Stimulated activated CD4-positive, alpha-beta T cell treated with anti-CD3 and anti-CD28 coated beads, Interleukin-1b, Interleukin-23, amount 100 ng/mL, for 48 hours (primary cell): ENCODE measurements around the gene ADAMTS18.

Experiments used
- DNase-seq: peaks from one replicate; pipeline ENCODE4 v3.0.0-alpha.2; 2020

The ADAMTS18 gene

DNA sequence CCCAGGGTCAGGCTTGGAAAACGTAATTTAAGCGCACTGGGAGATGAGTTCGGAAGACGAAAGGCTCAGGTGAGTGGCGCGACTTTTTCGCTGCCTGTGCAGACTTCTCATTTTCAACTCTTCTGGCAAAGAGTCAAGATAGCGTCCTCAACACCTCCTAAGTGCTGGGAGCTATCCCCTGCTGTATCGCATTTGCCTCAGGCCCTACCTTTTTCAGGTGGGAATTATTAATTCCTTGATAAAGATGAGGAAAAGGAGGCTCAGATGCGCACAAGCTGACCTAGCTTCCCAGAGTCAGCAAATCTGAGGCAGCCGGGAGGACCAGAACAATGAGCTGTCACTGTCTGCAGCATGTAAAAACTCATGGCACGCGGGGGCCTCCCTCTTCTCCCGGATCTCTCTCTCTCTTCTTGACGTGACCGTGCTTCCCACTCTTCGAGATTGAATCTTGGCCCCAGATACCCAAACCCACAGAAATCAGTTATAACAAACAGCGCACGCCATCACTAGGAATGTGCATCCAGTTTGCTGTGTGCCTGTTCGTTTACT, 512 bp upstream of the ADAMTS18 start:
- DNase-seq: no peak

DNA sequence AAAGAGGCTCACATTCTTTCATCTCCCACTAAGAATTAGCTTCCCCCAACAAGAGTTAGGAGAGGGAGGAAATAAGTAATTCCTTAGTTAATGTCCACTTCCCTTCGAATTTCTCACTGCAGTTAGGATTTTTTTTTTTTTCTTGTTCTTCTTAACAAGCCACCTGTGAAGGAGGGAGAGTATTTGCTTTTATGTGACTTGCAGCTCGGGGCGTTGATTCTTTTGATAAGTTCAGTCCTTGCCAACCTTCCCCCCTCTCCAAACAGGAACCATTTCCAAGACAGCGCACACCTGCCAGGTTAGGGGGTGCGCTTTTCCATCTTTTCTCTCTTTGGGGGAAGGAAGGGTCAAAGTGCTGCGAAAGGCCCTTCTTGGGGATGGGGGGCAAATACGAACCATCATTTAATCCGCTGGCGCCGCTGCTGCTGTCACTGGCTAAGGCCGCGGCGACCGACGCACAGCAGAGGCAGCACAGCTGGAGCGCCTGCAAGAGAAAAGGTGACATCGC, 758 bp downstream of the ADAMTS18 start:
- no peak for DNase-seq

DNA sequence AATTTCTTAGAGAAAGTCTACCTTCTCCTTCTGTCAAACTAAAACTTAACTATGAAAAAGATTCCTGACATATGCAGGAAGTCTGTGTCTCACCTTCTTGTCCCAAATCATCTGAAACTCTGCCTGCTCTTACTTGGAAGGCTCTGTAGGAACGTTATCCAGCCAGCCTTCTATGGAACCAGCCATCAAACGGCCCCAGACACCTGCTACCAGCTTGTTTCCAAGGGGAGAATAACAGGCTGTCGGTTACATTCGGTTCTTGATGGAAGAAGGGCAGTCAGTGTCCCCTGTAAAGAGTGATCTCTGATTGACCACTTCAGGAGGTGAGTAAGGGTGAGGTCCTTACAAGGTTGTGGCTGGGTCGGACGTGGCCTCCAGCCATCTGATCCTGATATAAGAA, 1.7 kb downstream of the ADAMTS18 start:
- DNase-seq: no peak

DNA sequence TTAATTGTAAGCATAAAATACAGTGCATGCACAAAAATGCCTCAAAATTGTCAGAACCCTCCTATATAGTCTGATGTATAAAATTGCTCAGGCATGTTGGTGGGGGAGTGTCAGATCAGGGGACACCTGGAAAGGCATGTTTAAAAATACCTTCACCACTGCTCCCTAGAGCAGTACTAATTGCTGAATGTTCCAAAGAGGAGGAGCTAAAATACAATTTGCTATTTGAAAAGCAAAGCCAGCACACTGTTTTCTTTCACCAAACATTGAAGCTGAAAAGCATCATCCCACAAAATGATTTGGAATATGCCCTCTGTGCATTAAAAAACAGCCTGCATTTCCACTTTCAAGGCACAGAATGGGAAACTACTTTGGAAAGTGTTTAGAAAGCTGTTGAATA, 2.6 kb downstream of the ADAMTS18 start:
- no peak for DNase-seq

DNA sequence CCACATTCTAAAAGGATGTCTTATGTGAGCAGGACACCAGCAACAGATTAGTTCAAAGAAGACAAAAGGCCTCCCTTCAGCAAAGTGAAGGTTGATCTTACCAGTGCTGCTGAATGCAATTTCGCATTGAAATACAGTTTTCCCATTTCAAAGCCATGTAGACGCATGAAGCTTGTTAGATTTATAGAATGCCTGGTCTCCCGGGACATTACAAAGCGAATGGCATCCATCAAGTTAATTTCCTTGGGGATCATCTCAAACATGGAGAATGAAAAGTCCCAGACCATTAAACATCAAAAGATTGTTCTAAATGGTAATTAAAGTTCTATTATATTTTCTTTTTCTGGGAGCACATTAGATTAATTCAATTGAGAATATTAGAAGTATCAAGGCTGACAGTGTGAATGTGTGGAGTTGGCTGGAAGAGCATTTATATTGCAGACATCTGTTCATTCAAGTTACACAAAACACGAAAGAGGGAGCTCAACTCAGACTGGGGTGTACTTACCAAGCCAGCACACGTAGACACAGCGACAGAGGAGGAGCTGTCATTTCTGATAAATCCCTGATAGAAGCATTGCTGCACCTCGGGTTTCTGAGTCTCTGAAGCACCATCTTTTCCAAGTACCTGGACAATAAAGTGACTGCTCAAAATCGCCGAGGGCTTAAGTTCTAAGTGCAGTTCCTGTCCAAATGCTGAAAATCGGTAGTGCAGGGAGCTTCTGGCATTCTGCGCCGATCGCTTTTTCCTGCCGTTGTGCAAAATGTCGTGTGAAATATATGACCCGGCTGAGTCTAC, 3.8 kb downstream of the ADAMTS18 start:
- no peak for DNase-seq

DNA sequence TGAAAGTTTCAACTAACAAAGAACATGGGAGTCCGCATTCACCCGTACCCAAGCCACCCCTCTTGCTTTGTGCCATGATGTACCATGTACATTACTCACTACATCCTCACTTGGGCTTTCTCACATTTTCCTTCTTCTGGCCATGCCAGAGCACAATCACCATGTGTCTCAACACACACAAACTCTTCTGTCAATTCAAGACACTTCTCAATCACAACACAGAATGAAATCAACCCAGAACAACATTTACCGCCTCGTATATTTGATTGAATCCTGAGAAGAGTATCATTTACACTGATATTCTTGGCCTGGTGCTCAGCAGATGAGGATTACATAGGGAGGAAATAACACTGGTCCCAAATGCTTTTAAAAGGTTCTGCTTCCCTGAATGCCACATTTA, 4.5 kb downstream of the ADAMTS18 start:
- no peak for DNase-seq

DNA sequence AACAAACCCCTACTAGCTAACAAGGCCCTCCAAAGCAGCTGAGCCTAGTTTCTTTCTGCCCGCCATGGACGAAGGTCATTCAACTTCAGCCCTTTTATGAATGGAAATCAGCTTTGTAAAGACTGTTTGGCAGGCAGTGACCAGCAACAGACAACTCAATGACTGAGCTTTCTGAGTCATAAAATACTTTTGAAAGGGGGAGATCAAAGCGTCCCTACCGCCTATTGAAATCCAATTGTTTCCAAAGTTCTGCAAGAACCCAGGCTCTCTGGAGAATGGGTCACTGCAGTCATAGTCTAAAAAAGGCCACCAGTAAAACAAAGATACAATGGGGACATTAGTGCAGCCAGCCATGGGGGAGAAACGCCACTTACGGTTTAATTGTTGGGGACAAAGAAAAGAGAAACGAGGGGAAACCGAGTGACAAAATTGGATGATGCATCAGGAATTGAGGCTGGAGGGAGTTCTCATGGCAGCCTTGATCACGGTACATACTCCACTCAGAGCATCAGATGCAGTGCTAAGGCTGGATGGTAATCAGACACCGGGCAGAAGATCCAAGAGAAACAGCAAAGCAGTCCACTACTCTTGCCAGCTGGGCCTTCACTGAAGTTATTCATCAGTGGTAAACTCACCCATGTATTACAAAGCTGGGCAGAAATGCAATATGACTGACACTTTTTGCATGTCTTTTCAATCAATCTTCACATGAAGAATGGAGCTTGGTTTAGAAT, 9.8 kb downstream of the ADAMTS18 start:
- no peak for DNase-seq

DNA sequence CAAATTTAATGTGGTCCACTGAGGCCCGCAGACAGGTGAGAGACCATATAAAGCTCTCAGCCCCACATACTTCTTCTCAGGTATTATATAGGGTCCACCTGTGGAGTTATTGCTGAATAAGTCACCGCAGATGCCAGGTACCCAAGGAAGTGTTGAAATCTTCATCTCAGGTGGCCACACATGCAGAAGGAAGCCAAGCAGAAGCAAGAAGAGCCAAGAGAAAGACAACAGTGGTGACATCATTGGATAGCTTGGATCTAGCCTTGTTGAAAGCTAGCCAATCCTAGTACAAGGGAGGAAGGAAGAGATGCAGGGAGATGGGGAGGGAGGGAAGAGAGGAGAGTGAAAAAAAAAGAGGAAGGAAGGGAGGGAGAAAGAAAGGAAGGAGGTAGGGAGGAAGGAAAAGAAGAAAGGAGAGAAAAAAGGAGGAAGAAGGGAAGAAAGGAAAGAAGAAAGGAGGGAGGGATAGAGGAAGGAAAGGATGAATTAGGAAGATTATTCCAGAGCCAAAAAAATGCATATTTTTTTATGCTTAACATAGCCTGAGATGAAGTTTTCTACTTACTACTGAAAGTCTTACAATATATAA, 12.5 kb downstream of the ADAMTS18 start:
- DNase-seq: no peak

DNA sequence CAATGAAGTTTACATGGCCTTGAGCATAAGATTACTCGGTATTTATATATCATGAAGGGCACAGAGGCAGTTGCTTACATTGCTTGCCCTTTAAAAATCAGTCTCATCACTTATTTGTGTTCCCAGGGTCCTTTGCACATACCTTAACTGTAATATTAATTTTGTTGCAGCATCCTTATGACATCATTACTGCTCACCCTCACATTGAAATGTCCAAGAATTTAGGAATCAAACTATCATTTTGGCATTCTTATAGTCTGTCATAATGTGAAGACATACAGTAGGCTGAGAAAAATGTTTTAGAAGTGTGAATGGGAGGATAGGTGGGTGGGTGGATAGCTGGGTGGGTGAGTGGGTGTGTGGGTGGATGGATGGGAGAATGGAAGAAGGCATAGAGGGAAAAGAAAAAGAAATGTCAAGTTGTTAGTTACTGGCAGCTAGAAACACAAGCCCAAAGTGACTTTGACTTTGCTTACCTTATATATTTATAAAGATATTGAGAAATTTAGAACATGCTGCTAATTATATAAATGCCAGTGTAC, 17.8 kb downstream of the ADAMTS18 start:
- DNase-seq: no peak

DNA sequence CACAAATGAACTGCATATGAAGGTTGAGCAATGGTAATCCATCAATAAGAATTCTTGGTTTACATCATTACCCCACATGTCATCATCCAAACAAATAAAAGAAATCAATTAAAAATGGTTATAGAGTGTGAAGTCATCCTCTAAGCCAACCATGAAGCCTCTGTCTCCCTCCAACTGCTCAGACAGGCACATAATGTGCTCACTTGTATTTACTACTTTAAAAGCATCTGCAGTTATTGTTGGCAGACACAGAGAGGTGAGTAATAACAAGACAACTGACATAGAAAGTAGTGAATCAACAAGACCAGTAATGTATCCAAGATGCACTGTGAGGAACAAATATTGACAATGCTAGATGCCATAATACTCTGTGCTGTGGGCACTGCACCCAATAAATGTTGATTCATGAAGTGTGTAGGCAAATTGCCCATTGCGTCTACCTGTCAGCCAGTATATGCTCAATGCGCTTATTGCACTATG, 20.0 kb downstream of the ADAMTS18 start:
- no peak for DNase-seq

DNA sequence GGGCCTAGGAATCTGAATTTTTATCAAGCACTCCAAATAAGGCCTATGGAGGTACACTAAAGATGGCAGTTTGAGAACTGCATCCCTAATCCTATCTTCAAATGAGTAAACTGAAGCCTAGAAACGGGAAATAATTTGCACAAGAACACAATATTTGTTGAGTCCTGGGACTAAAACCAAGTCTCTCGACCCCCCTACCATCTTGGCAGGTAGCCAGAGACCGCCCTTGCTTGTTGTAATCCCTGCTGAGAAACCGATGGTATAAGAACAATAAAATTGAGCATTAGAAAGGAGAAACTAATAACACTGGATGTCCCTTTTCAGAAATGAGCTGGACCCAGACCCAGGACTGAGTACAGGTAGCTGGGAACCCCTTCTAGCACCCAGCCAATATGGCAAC, 24.4 kb downstream of the ADAMTS18 start:
- no peak for DNase-seq

DNA sequence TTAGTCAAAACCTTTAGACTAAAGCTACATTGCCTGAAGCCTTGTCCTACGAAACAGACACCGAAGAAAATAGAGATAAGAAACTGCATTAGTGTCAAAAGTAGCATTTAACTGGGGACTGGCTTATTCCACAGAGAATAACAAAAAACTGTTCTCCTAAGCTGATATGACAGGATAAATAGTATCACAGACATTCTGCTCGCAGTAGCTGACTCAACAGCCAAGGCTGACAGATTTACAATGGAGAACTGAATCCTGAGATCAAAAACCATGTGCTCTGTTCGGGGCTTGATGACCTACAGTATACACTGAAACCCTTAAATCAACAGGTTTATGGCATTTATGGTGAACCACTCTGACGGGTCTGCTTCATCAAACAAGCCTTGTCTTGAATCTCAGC, 25.5 kb downstream of the ADAMTS18 start:
- no peak for DNase-seq

DNA sequence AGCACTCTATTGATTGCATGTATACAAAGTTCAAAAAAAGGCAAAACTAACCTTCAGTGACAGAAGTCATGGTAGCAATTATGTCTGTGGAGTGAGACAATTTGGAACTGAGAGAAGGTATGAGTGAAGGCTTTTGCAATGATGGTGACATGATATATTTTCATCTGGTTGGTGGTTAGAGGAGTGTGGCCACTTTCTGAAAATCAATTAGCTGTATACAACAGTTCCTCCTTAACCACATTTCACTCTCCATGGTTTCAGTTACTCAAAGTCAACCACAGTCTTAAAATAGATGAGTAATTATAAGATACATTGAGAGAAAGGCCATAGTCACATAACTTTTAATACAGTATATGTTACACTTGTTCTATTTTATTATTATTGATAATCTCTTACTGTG, 26.2 kb downstream of the ADAMTS18 start:
- no peak for DNase-seq

DNA sequence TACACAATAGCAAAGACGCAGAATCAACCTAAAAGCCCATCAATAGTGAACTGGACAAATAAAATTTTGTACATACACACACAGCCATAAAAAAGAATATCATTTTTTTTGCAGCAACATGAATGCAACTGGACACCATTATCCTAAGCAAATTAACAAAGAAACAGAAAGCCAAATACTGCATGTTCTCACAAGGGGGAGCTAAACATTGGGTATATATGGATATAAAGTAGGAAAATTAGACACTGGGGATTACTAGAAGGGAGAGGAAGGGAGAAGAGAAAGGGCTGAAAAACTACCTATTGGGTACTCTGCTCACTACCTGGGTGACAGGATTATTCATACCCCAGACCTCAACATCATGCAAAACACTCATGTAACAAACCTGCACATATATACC, 28.2 kb downstream of the ADAMTS18 start:
- DNase-seq: no peak

DNA sequence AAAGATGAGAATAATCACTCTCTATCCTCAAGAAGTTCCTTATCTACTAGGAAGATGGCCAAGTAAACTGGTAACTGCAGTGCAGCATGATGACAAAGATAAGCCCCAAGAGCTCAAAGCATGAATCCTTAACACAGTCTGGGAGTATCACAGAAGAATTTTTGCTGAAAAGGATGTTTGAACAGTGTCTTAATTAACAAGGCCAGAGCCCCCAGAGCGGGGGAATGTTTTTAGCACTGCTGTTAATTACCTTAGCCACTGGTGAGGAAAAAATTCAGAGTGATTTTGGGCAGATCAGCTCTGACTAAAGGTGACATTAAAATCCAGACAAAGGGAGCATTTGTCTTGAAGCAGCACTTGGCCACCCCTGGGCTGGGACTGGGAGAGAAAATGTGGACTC, 30.1 kb downstream of the ADAMTS18 start:
- no peak for DNase-seq

DNA sequence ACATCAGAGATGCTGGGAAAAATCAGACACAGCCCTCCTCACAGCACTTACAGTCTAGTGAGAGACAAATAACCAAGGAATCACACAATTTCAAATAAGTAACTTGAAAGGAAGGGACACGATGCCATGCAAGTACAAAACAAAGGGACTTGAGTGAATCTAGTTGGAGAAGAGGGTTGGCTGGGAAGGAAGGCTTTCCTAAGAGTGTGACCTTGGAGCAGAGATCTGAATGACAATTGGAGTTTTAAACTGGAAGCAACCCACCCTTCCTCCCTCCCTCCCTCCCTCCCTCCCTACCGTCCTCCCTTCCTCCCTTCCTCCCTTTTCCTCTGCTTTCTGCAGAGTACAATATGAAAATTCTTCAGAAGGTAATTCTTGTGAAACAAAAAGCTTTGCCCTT, 31.1 kb downstream of the ADAMTS18 start:
- DNase-seq: no peak

DNA sequence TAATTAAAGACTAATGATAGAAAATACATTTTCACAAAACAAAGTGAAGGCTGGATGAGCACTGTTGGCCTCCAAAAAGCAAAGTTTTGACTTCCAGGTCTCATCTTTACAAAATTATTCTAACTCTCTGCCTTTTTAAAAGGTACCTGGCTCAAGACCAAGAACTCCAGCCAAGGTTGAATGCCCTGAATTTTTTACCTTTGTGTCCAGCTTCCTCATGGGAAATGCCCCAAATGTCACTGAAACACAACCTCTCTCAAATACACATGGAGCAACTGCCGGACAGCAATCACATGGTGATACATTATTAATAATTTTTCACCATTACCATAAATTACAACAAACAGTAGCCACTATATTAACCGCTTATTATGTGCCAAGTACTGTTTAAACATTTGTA, 32.2 kb downstream of the ADAMTS18 start:
- no peak for DNase-seq

DNA sequence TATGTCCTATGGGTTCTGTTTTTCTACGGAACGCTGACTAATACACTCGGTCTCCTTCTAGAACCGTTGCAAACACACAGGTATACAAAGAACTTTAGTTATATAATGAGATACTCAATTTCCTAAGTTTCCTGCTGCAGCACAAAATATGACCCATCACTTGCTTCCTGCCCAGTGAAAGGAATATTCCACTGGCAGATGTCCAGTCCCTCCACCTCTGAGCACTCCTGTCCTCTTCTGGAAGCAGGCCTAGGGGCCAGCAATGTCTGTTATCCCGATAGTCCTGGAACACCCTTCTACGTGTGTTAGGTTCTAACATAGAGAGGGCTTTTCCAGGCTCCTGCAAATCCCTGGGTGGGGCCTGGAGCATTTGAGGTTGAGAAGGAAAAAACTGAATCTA, 32.7 kb downstream of the ADAMTS18 start:
- DNase-seq: no peak

DNA sequence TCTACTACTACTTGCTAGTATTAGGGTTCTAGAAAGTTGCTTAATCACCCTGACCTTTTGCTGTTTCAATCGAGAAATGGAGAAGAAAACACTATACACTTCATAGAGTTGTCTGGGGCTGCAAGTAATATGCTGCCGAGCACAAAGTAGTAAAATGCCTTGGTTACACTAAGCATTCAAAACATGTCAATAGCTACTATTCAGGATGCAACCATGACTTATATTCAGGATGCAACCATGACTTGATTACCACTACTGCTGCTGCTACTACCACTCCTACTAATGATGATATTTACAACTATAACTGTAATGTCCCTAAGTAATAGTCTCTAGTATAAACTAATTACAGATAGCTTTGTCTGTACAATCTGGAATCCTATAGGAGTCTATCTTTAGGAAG, 35.3 kb downstream of the ADAMTS18 start:
- DNase-seq: no peak

DNA sequence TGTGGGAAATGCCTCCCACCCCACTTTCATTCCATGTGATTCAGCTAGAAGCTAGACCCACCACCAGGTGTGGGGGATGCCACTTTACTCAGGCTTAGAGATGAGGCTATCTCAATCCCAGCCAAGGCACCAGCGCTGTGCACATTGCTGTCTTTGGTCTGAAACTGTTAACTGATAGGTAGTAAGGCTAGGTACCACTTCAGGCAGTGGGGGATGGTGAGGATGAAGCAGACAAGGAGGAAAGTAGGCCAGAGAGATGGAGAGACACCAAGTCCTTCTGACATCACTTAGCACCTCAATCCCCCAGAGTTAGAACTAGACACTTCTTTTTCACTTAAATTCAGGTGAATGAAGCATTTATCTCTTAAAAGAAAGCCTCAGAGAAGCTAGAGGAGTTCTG, 35.8 kb downstream of the ADAMTS18 start:
- DNase-seq: no peak

DNA sequence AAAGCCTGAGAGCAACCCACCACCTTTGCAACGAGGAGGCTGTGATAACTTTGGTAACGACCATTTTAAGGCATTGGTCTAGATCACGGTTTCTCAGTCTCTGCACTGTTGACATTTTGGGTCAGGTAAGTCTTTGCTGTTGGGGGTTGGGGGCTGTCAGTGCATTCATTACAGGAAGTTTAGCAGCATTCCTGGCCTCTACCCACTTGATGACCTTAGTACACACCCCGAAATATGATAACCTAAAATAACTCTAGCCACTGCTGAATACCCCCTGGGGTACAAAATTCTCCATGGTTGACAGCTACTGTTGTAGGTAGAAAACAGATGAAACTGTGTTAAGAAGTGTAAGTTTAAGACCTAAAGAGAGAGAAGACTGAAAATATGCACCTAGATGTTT, 36.3 kb downstream of the ADAMTS18 start:
- no peak for DNase-seq

DNA sequence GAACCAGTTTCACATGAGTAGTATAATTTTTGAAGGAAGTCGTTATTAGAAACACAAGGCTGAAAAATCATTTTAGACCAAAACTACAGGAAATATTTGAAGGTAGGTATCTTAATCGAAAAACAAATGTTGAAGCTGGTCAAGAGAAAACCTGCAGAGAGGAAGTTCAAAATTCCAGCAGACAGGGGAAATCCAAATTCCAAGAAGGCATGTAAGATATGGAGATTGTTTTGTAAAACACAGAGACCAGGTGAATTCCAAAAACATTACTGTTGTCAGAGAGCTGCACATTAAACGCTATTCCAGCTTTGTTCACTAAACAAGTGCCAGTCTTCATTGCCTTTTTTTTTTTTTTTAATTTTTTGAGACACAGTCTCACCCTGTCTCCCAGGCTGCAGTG, 38.4 kb downstream of the ADAMTS18 start:
- no peak for DNase-seq

DNA sequence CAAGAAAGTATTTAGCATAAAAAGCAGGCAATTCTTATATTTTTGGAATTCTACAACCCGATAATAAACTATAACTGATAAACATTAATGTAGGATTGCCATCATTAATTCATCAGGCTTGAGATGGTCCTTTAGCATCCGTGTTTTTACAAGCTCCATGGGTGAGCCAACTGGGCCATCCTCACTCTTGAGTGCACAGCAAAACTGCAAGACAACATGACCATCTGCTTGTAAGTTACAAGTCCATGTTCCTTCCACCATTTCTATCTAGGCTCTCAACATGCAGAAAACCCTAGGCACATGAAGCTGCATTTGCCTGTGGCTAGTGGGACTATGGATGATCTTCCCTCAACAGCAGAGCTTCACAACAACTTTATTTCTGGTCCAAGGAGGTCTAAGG, 40.1 kb downstream of the ADAMTS18 start:
- DNase-seq: no peak
